ENCODE data around the gene STPG2. TPM values are rescaled to one million over a fixed set of nuclear protein-coding genes. Genes with fewer than 3 reads are reported as not detected.

STPG2 gene
- total RNA-seq, 1 experiment from 2014 or later, result not detected

DNA sequence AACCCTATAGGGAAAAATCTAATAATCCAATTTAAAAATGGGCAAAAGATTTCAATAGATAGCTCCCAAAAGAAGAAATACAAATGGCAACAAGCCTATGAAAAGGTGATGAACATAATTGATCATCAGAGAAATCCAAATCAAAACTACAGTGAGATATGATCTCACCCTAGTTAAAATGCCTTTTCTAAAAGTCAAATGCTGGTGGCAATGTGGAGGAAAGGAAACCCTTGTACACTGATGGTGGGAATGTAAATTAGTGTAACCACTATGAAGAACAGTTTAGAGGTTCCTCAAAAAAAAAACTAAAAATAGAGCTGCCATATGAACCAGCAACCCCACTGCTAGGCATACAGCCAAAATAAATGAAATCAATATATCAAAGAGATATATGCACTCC is 44.5 kb downstream of the STPG2 start:
- Histone ChIP-seq H3K9me3 (ENCODE audit: control insufficient read depth, insufficient read depth, low read depth, low read length) (no peaks in the 10 kb centered on the region), H3K27ac (ENCODE audit: low read length) (no peak overlapping the region), H3K36me3 (ENCODE audit: control insufficient read depth, insufficient read depth, low read length) (no peaks in the 10 kb centered on the region), H3K4me3 (ENCODE audit: low read depth in 2 of 2, low read length in 2 of 2) (no peak overlapping the region), H3K27me3 (ENCODE audit: control insufficient read depth, insufficient read depth, low read length) (no peaks in the 10 kb centered on the region), H3K4me1 (ENCODE audit: control insufficient read depth, insufficient read depth, low read length) (no peaks in the 10 kb centered on the region)
- no TSS peak for BruUV-seq (replicated peaks)
- ChIA-PET CTCF (no interaction called here), POLR2A (no interaction called here)
- DNase-seq (ENCODE audit: low read depth, low spot score) (no peak), ATAC-seq (no peak)
- intact Hi-C loops (cut with micrococcal nuclease; ENCODE audit: unreplicated experiment), result no loop called here
- in situ Hi-C loops (cut with HindIII; ENCODE audit: low pct_unique_long_range_greater_than_20kb, low sequenced_read_pairs), result no loop called here
- no peak for TF ChIP-seq POLR2AphosphoS5 (IDR thresholded peaks at IDR 0.05; ENCODE audit: low read depth, low read length)
- TF ChIP-seq, protein P1, sequence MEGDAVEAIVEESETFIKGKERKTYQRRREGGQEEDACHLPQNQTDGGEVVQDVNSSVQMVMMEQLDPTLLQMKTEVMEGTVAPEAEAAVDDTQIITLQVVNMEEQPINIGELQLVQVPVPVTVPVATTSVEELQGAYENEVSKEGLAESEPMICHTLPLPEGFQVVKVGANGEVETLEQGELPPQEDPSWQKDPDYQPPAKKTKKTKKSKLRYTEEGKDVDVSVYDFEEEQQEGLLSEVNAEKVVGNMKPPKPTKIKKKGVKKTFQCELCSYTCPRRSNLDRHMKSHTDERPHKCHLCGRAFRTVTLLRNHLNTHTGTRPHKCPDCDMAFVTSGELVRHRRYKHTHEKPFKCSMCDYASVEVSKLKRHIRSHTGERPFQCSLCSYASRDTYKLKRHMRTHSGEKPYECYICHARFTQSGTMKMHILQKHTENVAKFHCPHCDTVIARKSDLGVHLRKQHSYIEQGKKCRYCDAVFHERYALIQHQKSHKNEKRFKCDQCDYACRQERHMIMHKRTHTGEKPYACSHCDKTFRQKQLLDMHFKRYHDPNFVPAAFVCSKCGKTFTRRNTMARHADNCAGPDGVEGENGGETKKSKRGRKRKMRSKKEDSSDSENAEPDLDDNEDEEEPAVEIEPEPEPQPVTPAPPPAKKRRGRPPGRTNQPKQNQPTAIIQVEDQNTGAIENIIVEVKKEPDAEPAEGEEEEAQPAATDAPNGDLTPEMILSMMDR (IDR thresholded peaks at IDR 0.05), result no peak
- no peak for TF ChIP-seq SIN3A (IDR thresholded peaks at IDR 0.05; ENCODE audit: borderline replicate concordance, insufficient read depth, low read depth, low read length)
- TF ChIP-seq TCF7L2 (IDR thresholded peaks at IDR 0.05; ENCODE audit: low read depth, low read length), result no peak
- TF ChIP-seq, protein P2, sequence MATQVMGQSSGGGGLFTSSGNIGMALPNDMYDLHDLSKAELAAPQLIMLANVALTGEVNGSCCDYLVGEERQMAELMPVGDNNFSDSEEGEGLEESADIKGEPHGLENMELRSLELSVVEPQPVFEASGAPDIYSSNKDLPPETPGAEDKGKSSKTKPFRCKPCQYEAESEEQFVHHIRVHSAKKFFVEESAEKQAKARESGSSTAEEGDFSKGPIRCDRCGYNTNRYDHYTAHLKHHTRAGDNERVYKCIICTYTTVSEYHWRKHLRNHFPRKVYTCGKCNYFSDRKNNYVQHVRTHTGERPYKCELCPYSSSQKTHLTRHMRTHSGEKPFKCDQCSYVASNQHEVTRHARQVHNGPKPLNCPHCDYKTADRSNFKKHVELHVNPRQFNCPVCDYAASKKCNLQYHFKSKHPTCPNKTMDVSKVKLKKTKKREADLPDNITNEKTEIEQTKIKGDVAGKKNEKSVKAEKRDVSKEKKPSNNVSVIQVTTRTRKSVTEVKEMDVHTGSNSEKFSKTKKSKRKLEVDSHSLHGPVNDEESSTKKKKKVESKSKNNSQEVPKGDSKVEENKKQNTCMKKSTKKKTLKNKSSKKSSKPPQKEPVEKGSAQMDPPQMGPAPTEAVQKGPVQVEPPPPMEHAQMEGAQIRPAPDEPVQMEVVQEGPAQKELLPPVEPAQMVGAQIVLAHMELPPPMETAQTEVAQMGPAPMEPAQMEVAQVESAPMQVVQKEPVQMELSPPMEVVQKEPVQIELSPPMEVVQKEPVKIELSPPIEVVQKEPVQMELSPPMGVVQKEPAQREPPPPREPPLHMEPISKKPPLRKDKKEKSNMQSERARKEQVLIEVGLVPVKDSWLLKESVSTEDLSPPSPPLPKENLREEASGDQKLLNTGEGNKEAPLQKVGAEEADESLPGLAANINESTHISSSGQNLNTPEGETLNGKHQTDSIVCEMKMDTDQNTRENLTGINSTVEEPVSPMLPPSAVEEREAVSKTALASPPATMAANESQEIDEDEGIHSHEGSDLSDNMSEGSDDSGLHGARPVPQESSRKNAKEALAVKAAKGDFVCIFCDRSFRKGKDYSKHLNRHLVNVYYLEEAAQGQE (IDR thresholded peaks at IDR 0.05; ENCODE audit: insufficient read depth in 1 of 2, low read depth in 2 of 2, low read length in 1 of 2), result no peak

DNA sequence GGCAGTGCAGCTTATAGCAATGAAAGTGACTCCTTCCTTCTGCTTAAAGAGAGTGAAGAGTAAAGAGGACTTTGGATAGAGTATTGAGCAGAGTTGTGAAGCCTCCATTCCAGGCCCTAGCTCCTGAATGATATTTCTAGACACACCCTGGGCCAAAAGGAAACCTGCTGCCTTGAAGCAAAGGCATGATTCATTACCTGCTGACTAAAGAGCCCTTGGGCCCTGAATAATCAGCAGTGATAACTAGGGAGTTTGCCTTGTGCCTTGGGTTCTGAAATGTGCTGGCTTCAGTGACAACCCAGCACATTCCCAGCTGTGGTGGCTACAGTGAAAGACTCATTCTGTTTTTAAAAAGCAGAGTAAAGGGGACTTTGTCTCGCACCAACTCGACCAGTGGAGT is 49.2 kb downstream of the STPG2 start:
- Histone ChIP-seq H3K27me3 (ENCODE audit: control insufficient read depth, insufficient read depth, low read length) (no peaks in the 10 kb centered on the region), H3K4me3 (ENCODE audit: low read depth in 2 of 2, low read length in 2 of 2) (no peak overlapping the region), H3K9me3 (ENCODE audit: control insufficient read depth, insufficient read depth, low read depth, low read length) (no peaks in the 10 kb centered on the region), H3K36me3 (ENCODE audit: control insufficient read depth, insufficient read depth, low read length) (no peaks in the 10 kb centered on the region), H3K27ac (ENCODE audit: low read length) (no peak overlapping the region), H3K4me1 (ENCODE audit: control insufficient read depth, insufficient read depth, low read length) (no peaks in the 10 kb centered on the region)
- DNase-seq (ENCODE audit: low read depth, low spot score) (no peak), ATAC-seq (no peak)
- no peak for TF ChIP-seq POLR2AphosphoS5 (IDR thresholded peaks at IDR 0.05; ENCODE audit: low read depth, low read length)
- TF ChIP-seq, protein P1 (IDR thresholded peaks at IDR 0.05), result no peak
- TF ChIP-seq, protein P2 (IDR thresholded peaks at IDR 0.05; ENCODE audit: insufficient read depth in 1 of 2, low read depth in 2 of 2, low read length in 1 of 2), result no peak
- TF ChIP-seq TCF7L2 (IDR thresholded peaks at IDR 0.05; ENCODE audit: low read depth, low read length), result no peak
- no peak for TF ChIP-seq SIN3A (IDR thresholded peaks at IDR 0.05; ENCODE audit: borderline replicate concordance, insufficient read depth, low read depth, low read length)
- POLR2A ChIA-PET, result no interaction called here
- CTCF ChIA-PET, result no interaction called here
- intact Hi-C loops (cut with micrococcal nuclease; ENCODE audit: unreplicated experiment) (no loop called here), in situ Hi-C loops (cut with HindIII; ENCODE audit: low pct_unique_long_range_greater_than_20kb, low sequenced_read_pairs) (no loop called here)
- BruUV-seq (replicated peaks), result no TSS peak

Data from Panc1 (cell line).